AG09319 (cell line): ENCODE data around the gene ARF4.
"Not testable (repeated sequence)": the region's sequence is repeated elsewhere in the genome, so short reads cannot be mapped to it uniquely, and the experiment has no call there.

Experiments used
- DNase-seq: peaks from one replicate; pipeline ENCODE4 v3.0.0-alpha.2; 2010; ENCODE audit warnings: low read depth; ENCODE audit errors: extremely low read depth
- CTCF ChIP-seq: IDR thresholded peaks from 2 replicates; pipeline ENCODE4 v1.5.1; 2011; ENCODE audit warnings: low read depth, mild to moderate bottlenecking, inconsistent platforms, low read length, moderate library complexity

The ARF4 gene

GRCh38 chr3:57617739-57618138 is 20.6 kb upstream of the ARF4 start:
- no peak for TF ChIP-seq CTCF
- no peak for DNase-seq

- no peak for TF ChIP-seq CTCF
- no peak for DNase-seq
These were observed 19.1 kb upstream of the ARF4 start for GRCh38 chr3:57616233-57616632.

- DNase-seq = not testable (repeated sequence)
These were observed 14.7 kb upstream of the ARF4 start for GRCh38 chr3:57611870-57612269.

GRCh38 chr3:57605683-57606082 is 8.5 kb upstream of the ARF4 start:
- no peak for DNase-seq
- TF ChIP-seq CTCF = no peak

GRCh38 chr3:57604971-57605370 is 7.8 kb upstream of the ARF4 start:
- DNase-seq = no peak
- no peak for TF ChIP-seq CTCF

- DNase-seq = no peak
- no peak for TF ChIP-seq CTCF
These were observed 3.1 kb upstream of the ARF4 start for GRCh38 chr3:57600195-57600594.

GRCh38 chr3:57598765-57599360 is 1.7 kb upstream of the ARF4 start:
- TF ChIP-seq CTCF = no peak
- DNase-seq = no peak

- DNase-seq = peak; percentile 87
- no peak for TF ChIP-seq CTCF
These were observed 533 bp downstream of the ARF4 start for GRCh38 chr3:57596495-57597126.
